IMR-90 (cell line): ENCODE measurements around the gene CHMP5. TPM values are rescaled to one million over a fixed set of nuclear protein-coding genes. Genes with fewer than 3 reads are reported as not detected.

Source experiments
- ATAC-seq: fragments of 200-7000 bp; cut with Tn5 transposase; 2 replicates; pipeline ENCODE4 v1.9.1; 2020; ENCODE audit warnings: low read depth, mild to moderate bottlenecking, moderate library complexity
- BruUV-seq: library from RNA; stranded (reverse); fragments of 400-500 nt; replicated peaks from 2 replicates; lab custom pipeline; 2021; lab: Mats Ljungman, UMichigan
- CTCF ChIA-PET: fragments of 300-600 bp; formaldehyde crosslinking; extraction: SDS; loops from one replicate; lab custom pipeline; 2021; ENCODE audit warnings: antibody characterized with exemption; lab: Yijun Ruan, JAX
- POLR2A ChIA-PET: fragments of 300-600 bp; sonication (Branson Sonifier 250); formaldehyde crosslinking; loops from one replicate; lab custom pipeline; 2022; ENCODE audit warnings: antibody characterized with exemption; ENCODE audit not compliant: unreplicated experiment; lab: Charles Lee
- DNase-seq: peaks from one replicate; pipeline ENCODE4 v3.0.0; 2013
- H2AFZ ChIP-seq: replicated peaks from 2 replicates; pipeline ENCODE3; 2013; ENCODE audit warnings: low read length, mild to moderate bottlenecking; ENCODE audit not compliant: poor library complexity
- H2AK5ac ChIP-seq: 2 replicates; pipeline ENCODE4 v1.6.1; 2013; ENCODE audit warnings: low read depth, low read length, inconsistent platforms
- H2AK9ac ChIP-seq: replicated peaks from 2 replicates; pipeline ENCODE3; 2013; ENCODE audit warnings: mild to moderate bottlenecking, low read depth, low read length, moderate library complexity; ENCODE audit not compliant: poor library complexity
- H2BK120ac ChIP-seq: 2 replicates; pipeline ENCODE4 v1.6.1; 2013; ENCODE audit warnings: low read depth, low read length, inconsistent platforms
- H2BK15ac ChIP-seq: 3 replicates; pipeline ENCODE4 v1.6.1; 2013; ENCODE audit warnings: low read depth, low read length, inconsistent platforms
- H2BK20ac ChIP-seq: 2 replicates; pipeline ENCODE4 v1.6.1; 2013; ENCODE audit warnings: low read depth, mild to moderate bottlenecking, inconsistent platforms, low read length, moderate library complexity
- H2BK5ac ChIP-seq: 2 replicates; pipeline ENCODE4 v1.6.1; 2013; ENCODE audit warnings: mild to moderate bottlenecking, low read depth, low read length, inconsistent platforms; ENCODE audit not compliant: poor library complexity, severe bottlenecking
- H3K14ac ChIP-seq: replicated peaks from 2 replicates; pipeline ENCODE4 v1.6.1; 2013; ENCODE audit warnings: low read depth, low read length, inconsistent platforms
- H3K18ac ChIP-seq: 2 replicates; pipeline ENCODE4 v1.6.1; 2013; ENCODE audit warnings: low read depth, low read length, control low read depth
- H3K23ac ChIP-seq: 2 replicates; pipeline ENCODE4 v1.6.1; 2013; ENCODE audit warnings: low read depth, low read length, inconsistent platforms
- H3K27ac ChIP-seq: 2 replicates; pipeline ENCODE4 v1.5.1; 2013; ENCODE audit warnings: mild to moderate bottlenecking, control low read depth, low read length; ENCODE audit not compliant: insufficient read depth
- H3K27me3 ChIP-seq: 2 replicates; pipeline ENCODE4 v1.6.1; 2013; ENCODE audit warnings: low read length; ENCODE audit not compliant: control insufficient read depth, insufficient read depth
- H3K36me3 ChIP-seq: 2 replicates; pipeline ENCODE4 v1.6.1; 2013; ENCODE audit warnings: low read length, mixed read lengths; ENCODE audit not compliant: control insufficient read depth, insufficient read depth
- H3K4ac ChIP-seq: 2 replicates; pipeline ENCODE4 v1.6.1; 2013; ENCODE audit warnings: low read depth, low read length, inconsistent platforms
- H3K4me1 ChIP-seq: 2 replicates; pipeline ENCODE4 v1.6.1; 2013; ENCODE audit warnings: low read length, mixed read lengths; ENCODE audit not compliant: control insufficient read depth, insufficient read depth
- H3K4me2 ChIP-seq: 2 replicates; pipeline ENCODE4 v1.6.1; 2013; ENCODE audit warnings: low read depth, mild to moderate bottlenecking, control low read depth, low read length, moderate library complexity
- H3K4me3 ChIP-seq: 2 replicates; pipeline ENCODE4 v1.5.1; 2013; ENCODE audit warnings: low read depth, mild to moderate bottlenecking, control low read depth, low read length, moderate library complexity; ENCODE audit not compliant: insufficient read depth
- H3K56ac ChIP-seq: 2 replicates; pipeline ENCODE4 v1.6.1; 2013; ENCODE audit warnings: low read length, inconsistent platforms; ENCODE audit not compliant: insufficient read depth; ENCODE audit errors: extremely low read depth
- H3K79me1 ChIP-seq, 2 experiments: 2 replicates each; pipeline ENCODE4 v1.6.1; 2013; ENCODE audit warnings: low read length in 2 of 2, inconsistent platforms in 1 of 2, low read depth in 1 of 2
- H3K9ac ChIP-seq: 2 replicates; pipeline ENCODE4 v1.6.1; 2013; ENCODE audit warnings: low read depth, low read length, control low read depth
- H3K9me1 ChIP-seq: 2 replicates; pipeline ENCODE4 v1.6.1; 2013; ENCODE audit warnings: low read length, inconsistent platforms; ENCODE audit not compliant: insufficient read depth
- H3K9me3 ChIP-seq: 2 replicates; pipeline ENCODE4 v1.6.1; 2013; ENCODE audit warnings: low read length; ENCODE audit not compliant: control insufficient read depth, insufficient read depth
- H4K20me1 ChIP-seq: 2 replicates; pipeline ENCODE4 v1.6.1; 2013; ENCODE audit warnings: low read length, inconsistent platforms; ENCODE audit not compliant: insufficient read depth
- H4K5ac ChIP-seq: 2 replicates; pipeline ENCODE4 v1.6.1; 2013; ENCODE audit warnings: mild to moderate bottlenecking, low read depth, low read length, control low read depth
- H4K8ac ChIP-seq, 2 experiments: 2 replicates each; pipeline ENCODE4 v1.6.1; 2013; ENCODE audit warnings: low read depth in 2 of 2, low read length in 2 of 2, control low read depth in 1 of 2, inconsistent platforms in 1 of 2
- H4K91ac ChIP-seq: 2 replicates; pipeline ENCODE4 v1.6.1; 2013; ENCODE audit warnings: low read depth, low read length, inconsistent platforms; ENCODE audit not compliant: insufficient read depth
- BHLHE40 ChIP-seq: fragments of 150-350 bp; IDR thresholded peaks from 2 replicates; pipeline ENCODE4 v1.6.1; 2016; ENCODE audit warnings: mild to moderate bottlenecking, low read depth, low read length
- CHD1 ChIP-seq: IDR thresholded peaks from 2 replicates; pipeline ENCODE4 v1.6.1; 2012; ENCODE audit warnings: low read depth, low read length, improper control_type of control experiment
- FOS ChIP-seq: fragments of 150-350 bp; IDR thresholded peaks from 2 replicates; pipeline ENCODE4 v1.6.1; 2016; ENCODE audit warnings: low read depth, low read length
- MAFK ChIP-seq: IDR thresholded peaks from 2 replicates; pipeline ENCODE4 v1.6.1; 2012; ENCODE audit warnings: low read depth, low read length, improper control_type of control experiment
- MAZ ChIP-seq: IDR thresholded peaks from 2 replicates; pipeline ENCODE4 v1.6.1; 2012; ENCODE audit warnings: low read depth, mild to moderate bottlenecking, low read length, improper control_type of control experiment, moderate library complexity, borderline replicate concordance
- MXI1 ChIP-seq: IDR thresholded peaks from 2 replicates; pipeline ENCODE4 v1.6.1; 2012; ENCODE audit warnings: low read depth, mild to moderate bottlenecking, low read length, moderate library complexity, borderline replicate concordance
- NFE2L2 ChIP-seq: fragments of 150-350 bp; IDR thresholded peaks from 2 replicates; pipeline ENCODE4 v1.6.1; 2016; ENCODE audit warnings: low read depth, mild to moderate bottlenecking, low read length
- POLR2A ChIP-seq: IDR thresholded peaks from 2 replicates; pipeline ENCODE4 v1.6.1; 2012; ENCODE audit warnings: mild to moderate bottlenecking, low read depth, low read length
- RAD21 ChIP-seq: IDR thresholded peaks from 2 replicates; pipeline ENCODE4 v1.6.1; 2012; ENCODE audit warnings: low read length, improper control_type of control experiment
- RCOR1 ChIP-seq: IDR thresholded peaks from 2 replicates; pipeline ENCODE4 v1.6.1; 2012; ENCODE audit warnings: mild to moderate bottlenecking, low read length, improper control_type of control experiment; ENCODE audit not compliant: insufficient replicate concordance
- RFX5 ChIP-seq: IDR thresholded peaks from 2 replicates; pipeline ENCODE4 v1.8.0; 2012; ENCODE audit warnings: low read depth, mild to moderate bottlenecking, low read length, moderate library complexity
- SMC3 ChIP-seq: fragments of 150-350 bp; IDR thresholded peaks from 2 replicates; pipeline ENCODE4 v1.6.1; 2016; ENCODE audit warnings: low read depth, mild to moderate bottlenecking, antibody characterized with exemption, low read length, moderate library complexity
- WGBS, 2 experiments: methylation state at CpG; one replicate each; pipeline versions ENCODE4 v1.1.5 to v1.1.7; 2013; ENCODE audit warnings: missing lambda C conversion rate in 2 of 2; ENCODE audit not compliant: insufficient read length in 1 of 2; ENCODE audit errors: extremely low coverage in 2 of 2; 5-methylcytosine and 5-hydroxymethylcytosine counted together
- dilution Hi-C: fragments of 300-500 bp; cut with HindIII; formaldehyde crosslinking; loops from one replicate; pipeline ENCODE4 v1.14.3; 2018; ENCODE audit warnings: low sequenced_read_pairs; ENCODE audit not compliant: unreplicated experiment
- in situ Hi-C: fragments of 300-500 bp; cut with MboI; formaldehyde crosslinking; loops from 3 replicates; pipeline ENCODE4 v1.14.3; 2019; ENCODE audit warnings: low sequenced_read_pairs, inconsistent platforms, mixed read lengths
- intact Hi-C: fragments of 100-400 bp; cut with micrococcal nuclease; formaldehyde crosslinking; loops from 2 replicates; pipeline ENCODE4 v1.10.0; 2022
- polyA plus RNA-seq, 3 experiments: library from polyadenylated mRNA; depleted of rRNA; stranded (reverse); fragments of >200 nt; gene quantifications; 2 replicates each; pipeline ENCODE4 v1.2.3, GENCODE V29; 2012; ENCODE audit warnings: low replicate concordance in 1 of 3
- total RNA-seq: library from RNA; depleted of rRNA; stranded (reverse); fragments of >200 nt; gene quantifications from 2 replicates; pipeline ENCODE4 v1.2.3, GENCODE V29; 2012
- TF ChIP-seq, protein P1 (sequence below): fragments of 150-350 bp; IDR thresholded peaks from 2 replicates; pipeline ENCODE4 v1.6.1; 2016; ENCODE audit warnings: low read depth, mild to moderate bottlenecking, low read length, moderate library complexity, borderline replicate concordance
- TF ChIP-seq, protein P2 (sequence below): fragments of 150-350 bp; IDR thresholded peaks from 2 replicates; pipeline ENCODE4 v1.6.1; 2017; ENCODE audit warnings: mild to moderate bottlenecking, antibody characterized with exemption, low read length, low read depth
- TF ChIP-seq, protein P3 (sequence below): conservative IDR thresholded peaks from 2 replicates; pipeline ENCODE4 v1.5.1; 2012; ENCODE audit warnings: mild to moderate bottlenecking, low read depth, low read length, improper control_type of control experiment

The CHMP5 gene
- total and polyA plus RNA-seq, 2 of the 4 experiments (the other 2 are of a cell fraction) = 70.6 to 80.8 TPM

DNA sequence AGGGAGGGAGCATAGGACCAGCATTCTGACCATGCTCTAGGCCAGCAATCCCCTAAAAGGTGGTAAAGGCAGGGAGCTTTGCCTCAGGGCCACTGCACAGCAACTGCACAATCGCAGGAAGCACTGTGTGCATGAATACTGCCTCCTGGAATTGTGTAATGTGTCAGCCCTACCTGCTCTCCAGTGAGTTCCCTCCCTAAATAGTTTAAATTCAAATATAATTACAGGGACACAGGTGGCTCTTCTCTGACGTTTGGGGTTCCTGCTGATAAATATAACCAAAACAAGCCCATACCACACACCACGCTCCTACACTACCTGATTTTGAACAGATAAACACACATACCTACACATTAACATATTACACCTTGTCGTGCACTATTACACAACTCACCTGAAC is 9.4 kb upstream of the CHMP5 start:
- H3K56ac ChIP-seq = no peak overlapping the region
- H2BK15ac ChIP-seq = no peak overlapping the region
- no peaks in the 10 kb centered on the region for H4K20me1 ChIP-seq
- H4K8ac ChIP-seq = no peak overlapping the region
- CTCF ChIA-PET = no interaction called here
- H2BK120ac ChIP-seq = no peak overlapping the region
- no peak overlapping the region for H2AFZ ChIP-seq
- dilution Hi-C loops (no loop called here), in situ Hi-C loops (no loop called here), intact Hi-C loops (no loop called here)
- POLR2A ChIA-PET = no interaction called here
- H3K9ac ChIP-seq = no peak overlapping the region
- H3K14ac ChIP-seq = no peak overlapping the region
- H4K91ac ChIP-seq = no peak overlapping the region
- H3K23ac ChIP-seq = no peak overlapping the region
- no peak overlapping the region for H4K5ac ChIP-seq
- H2BK20ac ChIP-seq = no peak overlapping the region
- H3K4me3 ChIP-seq = no peak overlapping the region
- ATAC-seq (no peak), DNase-seq (no peak)
- H3K9me1 ChIP-seq = peaks cover 3% of the 10 kb centered on the region; the same call in 1 of the 2 replicates
- peaks cover 10 to 22% of the 10 kb centered on the region in 2 experiments for H3K79me1 ChIP-seq
- no peaks in the 10 kb centered on the region for H3K9me3 ChIP-seq
- H2AK5ac ChIP-seq = no peak overlapping the region
- H2AK9ac ChIP-seq = no peak overlapping the region
- 100% methylated on average over 2 of the region's 4 CpGs; no CpG with 5 or more reads in 1 of the 2 experiments for WGBS, 2 experiments
- H2BK5ac ChIP-seq = no peak overlapping the region
- no peak overlapping the region for H3K4ac ChIP-seq
- no peak overlapping the region for H3K18ac ChIP-seq
- BruUV-seq = no TSS peak
- peaks cover 55% of the 10 kb centered on the region for H3K36me3 ChIP-seq
- TF ChIP-seq MAFK (no peak), POLR2A (no peak), FOS (no peak), RAD21 (no peak), RFX5 (no peak), MAZ (no peak), NFE2L2 (no peak), RCOR1 (no peak), MXI1 (no peak), CHD1 (no peak), BHLHE40 (no peak), SMC3 (no peak)
- TF ChIP-seq, protein P1, sequence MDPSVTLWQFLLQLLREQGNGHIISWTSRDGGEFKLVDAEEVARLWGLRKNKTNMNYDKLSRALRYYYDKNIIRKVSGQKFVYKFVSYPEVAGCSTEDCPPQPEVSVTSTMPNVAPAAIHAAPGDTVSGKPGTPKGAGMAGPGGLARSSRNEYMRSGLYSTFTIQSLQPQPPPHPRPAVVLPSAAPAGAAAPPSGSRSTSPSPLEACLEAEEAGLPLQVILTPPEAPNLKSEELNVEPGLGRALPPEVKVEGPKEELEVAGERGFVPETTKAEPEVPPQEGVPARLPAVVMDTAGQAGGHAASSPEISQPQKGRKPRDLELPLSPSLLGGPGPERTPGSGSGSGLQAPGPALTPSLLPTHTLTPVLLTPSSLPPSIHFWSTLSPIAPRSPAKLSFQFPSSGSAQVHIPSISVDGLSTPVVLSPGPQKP = no peak
- TF ChIP-seq, protein P2, sequence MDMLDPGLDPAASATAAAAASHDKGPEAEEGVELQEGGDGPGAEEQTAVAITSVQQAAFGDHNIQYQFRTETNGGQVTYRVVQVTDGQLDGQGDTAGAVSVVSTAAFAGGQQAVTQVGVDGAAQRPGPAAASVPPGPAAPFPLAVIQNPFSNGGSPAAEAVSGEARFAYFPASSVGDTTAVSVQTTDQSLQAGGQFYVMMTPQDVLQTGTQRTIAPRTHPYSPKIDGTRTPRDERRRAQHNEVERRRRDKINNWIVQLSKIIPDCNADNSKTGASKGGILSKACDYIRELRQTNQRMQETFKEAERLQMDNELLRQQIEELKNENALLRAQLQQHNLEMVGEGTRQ = no peak
- TF ChIP-seq, protein P3, sequence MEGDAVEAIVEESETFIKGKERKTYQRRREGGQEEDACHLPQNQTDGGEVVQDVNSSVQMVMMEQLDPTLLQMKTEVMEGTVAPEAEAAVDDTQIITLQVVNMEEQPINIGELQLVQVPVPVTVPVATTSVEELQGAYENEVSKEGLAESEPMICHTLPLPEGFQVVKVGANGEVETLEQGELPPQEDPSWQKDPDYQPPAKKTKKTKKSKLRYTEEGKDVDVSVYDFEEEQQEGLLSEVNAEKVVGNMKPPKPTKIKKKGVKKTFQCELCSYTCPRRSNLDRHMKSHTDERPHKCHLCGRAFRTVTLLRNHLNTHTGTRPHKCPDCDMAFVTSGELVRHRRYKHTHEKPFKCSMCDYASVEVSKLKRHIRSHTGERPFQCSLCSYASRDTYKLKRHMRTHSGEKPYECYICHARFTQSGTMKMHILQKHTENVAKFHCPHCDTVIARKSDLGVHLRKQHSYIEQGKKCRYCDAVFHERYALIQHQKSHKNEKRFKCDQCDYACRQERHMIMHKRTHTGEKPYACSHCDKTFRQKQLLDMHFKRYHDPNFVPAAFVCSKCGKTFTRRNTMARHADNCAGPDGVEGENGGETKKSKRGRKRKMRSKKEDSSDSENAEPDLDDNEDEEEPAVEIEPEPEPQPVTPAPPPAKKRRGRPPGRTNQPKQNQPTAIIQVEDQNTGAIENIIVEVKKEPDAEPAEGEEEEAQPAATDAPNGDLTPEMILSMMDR = no peak
- no peaks in the 10 kb centered on the region for H3K27me3 ChIP-seq
- H3K27ac ChIP-seq = no peak overlapping the region
- H3K4me2 ChIP-seq = no peak overlapping the region
- H3K4me1 ChIP-seq = peaks cover under 1% of the 10 kb centered on the region
